ENCODE measurements around the gene SQSTM1. TPM values are rescaled to one million over a fixed set of nuclear protein-coding genes. Genes with fewer than 3 reads are reported as not detected.

Gene SQSTM1
- polyA plus RNA-seq, 1 donor = 74.0 TPM

- DNase-seq = no peak
Measured at GRCh38 chr5:179874136-179874535, 53.4 kb downstream of the SQSTM1 start.

GRCh38 chr5:179874536-179875292, 54.0 kb downstream of the SQSTM1 start:
- DNase-seq = no peak

- no peak for DNase-seq
Measured at GRCh38 chr5:179875741-179876609, 55.3 kb downstream of the SQSTM1 start.

GRCh38 chr5:179876610-179876952, 55.9 kb downstream of the SQSTM1 start:
- no peak for DNase-seq

- DNase-seq = no peak
Measured at GRCh38 chr5:179878222-179879002, 57.7 kb downstream of the SQSTM1 start.

GRCh38 chr5:179879003-179879689, 58.4 kb downstream of the SQSTM1 start:
- DNase-seq = no peak

- no peak for DNase-seq
Measured at GRCh38 chr5:179879690-179880010, 58.9 kb downstream of the SQSTM1 start.

- no peak for DNase-seq
Measured at GRCh38 chr5:179880066-179880650, 59.5 kb downstream of the SQSTM1 start.

GRCh38 chr5:179880848-179881590, 60.3 kb downstream of the SQSTM1 start:
- DNase-seq = no peak

- DNase-seq = no peak
Measured at GRCh38 chr5:179882338-179882737, 61.6 kb downstream of the SQSTM1 start.

- DNase-seq = no peak
Measured at GRCh38 chr5:179883163-179883562, 62.5 kb downstream of the SQSTM1 start.

- DNase-seq = no peak
Measured at GRCh38 chr5:179885491-179886090, 64.9 kb downstream of the SQSTM1 start.

GRCh38 chr5:179886190-179886911, 65.6 kb downstream of the SQSTM1 start:
- no peak for DNase-seq

- no peak for DNase-seq
Measured at GRCh38 chr5:179887095-179887494, 66.4 kb downstream of the SQSTM1 start.

Other genes starting within 250 kb of the SQSTM1 start
- 607 TPM for gene HNRNPH1, start 197.2 kb upstream of the SQSTM1 start, polyA plus RNA-seq (ENCODE audit: insufficient read length)
- 0.61 TPM for gene CBY3, start 139.9 kb upstream of the SQSTM1 start, polyA plus RNA-seq (ENCODE audit: insufficient read length)
- gene CANX, start 121.9 kb upstream of the SQSTM1 start, polyA plus RNA-seq (ENCODE audit: insufficient read length) = 212 TPM
- gene MAML1, start 88.1 kb upstream of the SQSTM1 start, polyA plus RNA-seq (ENCODE audit: insufficient read length) = 26.7 TPM
- gene LTC4S, start 26.9 kb upstream of the SQSTM1 start, polyA plus RNA-seq (ENCODE audit: insufficient read length) = 2.8 TPM
- gene MGAT4B, start 14.0 kb upstream of the SQSTM1 start, polyA plus RNA-seq (ENCODE audit: insufficient read length) = 69.3 TPM
- 15.4 TPM for gene MRNIP, start 37.9 kb downstream of the SQSTM1 start, polyA plus RNA-seq (ENCODE audit: insufficient read length)
- 55.7 TPM for gene TBC1D9B, start 87.0 kb downstream of the SQSTM1 start, polyA plus RNA-seq (ENCODE audit: insufficient read length)

All from hindlimb muscle (tissue), 1 donor.